T-cell (primary cell): Measurements from ENCODE around the gene ALDH9A1. TPM values are rescaled to one million over a fixed set of nuclear protein-coding genes. Genes with fewer than 3 reads are reported as not detected.
"Not testable (repeated sequence)": the region's sequence is repeated elsewhere in the genome, so short reads cannot be mapped to it uniquely, and the experiment has no call there.

Experiments used
- ATAC-seq, 4 experiments: fragments of 200-7000 bp in 3 of 4; fragments of 150-1000 bp in 1 of 4; cut with Tn5 transposase; replicated peaks in 1 of 4; 1 replicate in 3 of 4; 2 replicates in 1 of 4; pipeline ENCODE4 v1.10.0; 2021; ENCODE audit warnings: moderate library complexity in 3 of 4, mild to moderate bottlenecking in 2 of 4, moderate number of reproducible peaks in 1 of 4
- CTCF ChIA-PET, 2 donors: fragments of 300-600 bp; sonication (Branson Sonifier 250); formaldehyde crosslinking; loops; one replicate each; lab custom pipeline; 2022; ENCODE audit warnings: antibody characterized with exemption in 2 of 2; lab: Charles Lee
- POLR2A ChIA-PET, 2 donors: fragments of 300-600 bp; sonication (Branson Sonifier 250); formaldehyde crosslinking; loops; one replicate each; lab custom pipeline; 2022; ENCODE audit warnings: antibody characterized with exemption in 2 of 2; lab: Charles Lee
- DNase-seq, 35 experiments: peaks; one replicate each; pipeline versions ENCODE4 v3.0.0 to v3.0.0-alpha.2; 2013 to 2023
- H3K27ac ChIP-seq: one replicate; pipeline ENCODE4 v1.5.1; 2013; ENCODE audit warnings: low read length
- H3K27me3 ChIP-seq, 2 experiments: replicated peaks in 1 of 2; 1 replicate in 1 of 2; 2 replicates in 1 of 2; pipeline versions ENCODE4 v1.6.1 to v1.7.0; 2013; ENCODE audit warnings: low read length in 1 of 2, mixed read lengths in 1 of 2; ENCODE audit not compliant: control insufficient read depth in 2 of 2, insufficient read depth in 2 of 2; ENCODE audit errors: extremely low read depth in 1 of 2
- H3K36me3 ChIP-seq, 2 donors: 1 replicate in 1 of 2; 2 replicates in 1 of 2; pipeline versions ENCODE4 v1.6.1 to v1.7.0; 2013; ENCODE audit warnings: low read length in 1 of 2; ENCODE audit not compliant: control insufficient read depth in 2 of 2, insufficient read depth in 1 of 2; ENCODE audit errors: extremely low read depth in 1 of 2
- H3K4me1 ChIP-seq, 2 experiments: 1 replicate in 1 of 2; 2 replicates in 1 of 2; pipeline versions ENCODE4 v1.6.1 to v1.7.0; 2013; ENCODE audit warnings: low read length in 2 of 2, mixed read lengths in 1 of 2; ENCODE audit not compliant: insufficient read depth in 2 of 2, control insufficient read depth in 1 of 2; ENCODE audit errors: extremely low read depth in 1 of 2
- H3K4me3 ChIP-seq, 2 donors: 1 replicate in 1 of 2; 2 replicates in 1 of 2; pipeline versions ENCODE4 v1.5.1 to v1.7.0; 2013; ENCODE audit warnings: mild to moderate bottlenecking in 2 of 2, low read length in 1 of 2, moderate library complexity in 1 of 2; ENCODE audit not compliant: control insufficient read depth in 1 of 2; ENCODE audit errors: extremely low read depth in 1 of 2
- H3K9me3 ChIP-seq: 2 replicates; pipeline ENCODE4 v1.7.0; 2013
- H3K27ac Mint-ChIP-seq, 2 donors: one replicate each; pipeline ENCODE4 v1.8.0; 2020 to 2021; ENCODE audit warnings: mild to moderate bottlenecking in 2 of 2, mixed read lengths in 2 of 2
- H3K27me3 Mint-ChIP-seq, 2 donors: one replicate each; pipeline ENCODE4 v1.8.0; 2021 to 2022; ENCODE audit warnings: mixed read lengths in 2 of 2
- H3K36me3 Mint-ChIP-seq: one replicate; pipeline ENCODE4 v1.8.0; 2021; ENCODE audit warnings: mixed read lengths
- H3K4me1 Mint-ChIP-seq, 3 donors: one replicate each; pipeline ENCODE4 v1.8.0; 2020 to 2022; ENCODE audit warnings: mixed read lengths in 3 of 3, mild to moderate bottlenecking in 1 of 3
- H3K4me3 Mint-ChIP-seq, 3 donors: one replicate each; pipeline ENCODE4 v1.8.0; 2020 to 2022; ENCODE audit warnings: mild to moderate bottlenecking in 3 of 3, mixed read lengths in 3 of 3, moderate library complexity in 3 of 3
- H3K9me3 Mint-ChIP-seq, 3 donors: one replicate each; pipeline ENCODE4 v1.8.0; 2020 to 2022; ENCODE audit warnings: mixed read lengths in 3 of 3
- WGBS: methylation state at CpG from one replicate; pipeline ENCODE4 v1.1.5; 2013; ENCODE audit warnings: missing lambda C conversion rate; ENCODE audit not compliant: insufficient coverage; 5-methylcytosine and 5-hydroxymethylcytosine counted together
- total RNA-seq, 35 experiments: library from RNA in 6 of 35; stranded (reverse) in 6 of 35; fragments of 120-200 nt in 1 of 35; gene quantifications; one replicate each; pipeline versions ENCODE4 v1.2.1 to v1.2.4 and lab custom pipeline; 2013 to 2026

ALDH9A1 gene
- total RNA-seq, 5 donors from 2014 or later (not counting 1 experiment from before 2014, with no cell fraction given): 30.8 to 38.5 (median 34.7) TPM

- no CpG with 5 or more reads among the region's 3 CpGs for WGBS
- no peak overlapping the region for H3K4me3 Mint-ChIP-seq
- no peak overlapping the region for H3K27ac ChIP-seq
- no peaks in the 10 kb centered on the region for H3K9me3 Mint-ChIP-seq
- peaks cover 18 to 67% of the 10 kb centered on the region in 2 donors for H3K36me3 ChIP-seq
- ChIA-PET CTCF (no interaction called here), POLR2A (no interaction called here)
- peaks cover 0 to 2% (median 0%) of the 10 kb centered on the region in 3 donors for H3K4me1 Mint-ChIP-seq
- DNase-seq: no peak
- ATAC-seq: no peak
- no peaks in the 10 kb centered on the region for H3K27me3 ChIP-seq
- H3K36me3 Mint-ChIP-seq: peaks cover 50% of the 10 kb centered on the region
- no peak overlapping the region for H3K4me3 ChIP-seq
- H3K27ac Mint-ChIP-seq: peak overlapping the region in 1 of 2 donors; percentile 18
- H3K9me3 ChIP-seq: no peaks in the 10 kb centered on the region
- H3K4me1 ChIP-seq: no peaks in the 10 kb centered on the region
- no peaks in the 10 kb centered on the region for H3K27me3 Mint-ChIP-seq
Observed at GRCh38 chr1:165662186-165662585, 36.2 kb downstream of the ALDH9A1 start.

- CTCF ChIA-PET: no interaction called here
- H3K4me1 ChIP-seq: no peaks in the 10 kb centered on the region
- Mint-ChIP-seq H3K36me3 (peaks cover 49% of the 10 kb centered on the region), H3K9me3 (no peaks in the 10 kb centered on the region), H3K4me1 (peaks cover 0 to 2% (median 0%) of the 10 kb centered on the region in 3 donors), H3K27me3 (no peaks in the 10 kb centered on the region), H3K27ac (no peak overlapping the region), H3K4me3 (no peak overlapping the region)
- DNase-seq (no peak), ATAC-seq (no peak)
- H3K4me3 ChIP-seq: no peak overlapping the region
- 100% methylated on average over 1 of the region's 2 CpGs for WGBS
- H3K27me3 ChIP-seq: no peaks in the 10 kb centered on the region
- POLR2A ChIA-PET: no interaction called here
- H3K27ac ChIP-seq: no peak overlapping the region
- no peaks in the 10 kb centered on the region for H3K9me3 ChIP-seq
- peaks cover 18 to 64% of the 10 kb centered on the region in 2 donors for H3K36me3 ChIP-seq
Observed at GRCh38 chr1:165661703-165662102, 36.7 kb downstream of the ALDH9A1 start.

DNA sequence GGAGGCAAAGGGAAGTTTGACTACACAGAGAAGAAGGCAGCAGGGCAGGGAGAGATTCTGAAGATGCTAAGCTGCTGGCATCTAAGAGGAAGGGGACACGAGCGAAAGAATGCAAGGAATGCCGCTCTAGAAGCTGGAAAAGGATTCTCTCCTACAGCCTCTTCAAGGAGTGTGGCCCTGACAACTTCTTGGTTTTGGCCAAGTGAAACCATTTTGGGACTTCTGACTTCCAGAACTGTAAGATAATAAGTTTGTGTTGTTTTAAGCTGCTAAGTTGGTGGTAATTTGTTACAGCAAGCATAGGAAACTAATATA, 38.8 kb downstream of the ALDH9A1 start:
- no CpG with 5 or more reads among the region's 3 CpGs for WGBS
- H3K36me3 ChIP-seq: peaks cover 14 to 53% of the 10 kb centered on the region in 2 donors

GRCh38 chr1:165658766-165659580, 39.4 kb downstream of the ALDH9A1 start:
- H3K4me3 Mint-ChIP-seq, H3K4me1 ChIP-seq, H3K9me3 ChIP-seq, DNase-seq, H3K9me3 Mint-ChIP-seq, POLR2A ChIA-PET, H3K4me3 ChIP-seq, H3K4me1 Mint-ChIP-seq, H3K27ac ChIP-seq, H3K27ac Mint-ChIP-seq, H3K27me3 Mint-ChIP-seq, ATAC-seq, H3K27me3 ChIP-seq: not testable (repeated sequence)
- peaks cover 12 to 50% of the 10 kb centered on the region in 2 donors for H3K36me3 ChIP-seq
- WGBS: no CpG with 5 or more reads among the region's 9 CpGs
- CTCF ChIA-PET: interaction anchor here in 1 of 2 donors (0.6 kb wide), 1 partner anchor 27 kb away, joined by 4 read pairs; no protein-coding TSS in a partner anchor
- peaks cover 47% of the 10 kb centered on the region for H3K36me3 Mint-ChIP-seq

More for the DNA sequence above, 38.8 kb downstream of the ALDH9A1 start:
- Histone ChIP-seq H3K9me3 (no peaks in the 10 kb centered on the region), H3K4me3 (no peak overlapping the region), H3K27ac (no peak overlapping the region), H3K4me1 (no peaks in the 10 kb centered on the region), H3K27me3 (no peaks in the 10 kb centered on the region)
- DNase-seq: no peak
- Mint-ChIP-seq H3K4me3 (no peak overlapping the region), H3K9me3 (no peaks in the 10 kb centered on the region), H3K36me3 (peaks cover 45% of the 10 kb centered on the region), H3K27ac (no peak overlapping the region), H3K27me3 (no peaks in the 10 kb centered on the region), H3K4me1 (no peaks in the 10 kb centered on the region)
- no peak for ATAC-seq
- POLR2A ChIA-PET: no interaction called here
- CTCF ChIA-PET: interaction anchor here in 1 of 2 donors (0.6 kb wide), 1 partner anchor 28 kb away, joined by 4 read pairs; no protein-coding TSS in a partner anchor

GRCh38 chr1:165650981-165651625, 47.3 kb downstream of the ALDH9A1 start:
- H3K4me3 Mint-ChIP-seq: no peak overlapping the region
- no peaks in the 10 kb centered on the region for H3K27me3 Mint-ChIP-seq
- peaks cover 0 to under 1% of the 10 kb centered on the region in 2 experiments for H3K4me1 ChIP-seq
- H3K27ac Mint-ChIP-seq: no peak overlapping the region
- no peaks in the 10 kb centered on the region for H3K9me3 ChIP-seq
- peaks cover 39% of the 10 kb centered on the region for H3K36me3 Mint-ChIP-seq
- no peak overlapping the region for H3K27ac ChIP-seq
- CTCF ChIA-PET: no interaction called here
- no peak overlapping the region for H3K4me3 ChIP-seq
- no peaks in the 10 kb centered on the region for H3K27me3 ChIP-seq
- POLR2A ChIA-PET: no interaction called here
- peaks cover 8 to 20% of the 10 kb centered on the region in 2 donors for H3K36me3 ChIP-seq
- H3K9me3 Mint-ChIP-seq: no peaks in the 10 kb centered on the region
- WGBS: no CpG with 5 or more reads among the region's 9 CpGs
- H3K4me1 Mint-ChIP-seq: peaks cover 12 to 14% (median 13%) of the 10 kb centered on the region in 3 donors
- ATAC-seq (no peak), DNase-seq (no peak)

DNA sequence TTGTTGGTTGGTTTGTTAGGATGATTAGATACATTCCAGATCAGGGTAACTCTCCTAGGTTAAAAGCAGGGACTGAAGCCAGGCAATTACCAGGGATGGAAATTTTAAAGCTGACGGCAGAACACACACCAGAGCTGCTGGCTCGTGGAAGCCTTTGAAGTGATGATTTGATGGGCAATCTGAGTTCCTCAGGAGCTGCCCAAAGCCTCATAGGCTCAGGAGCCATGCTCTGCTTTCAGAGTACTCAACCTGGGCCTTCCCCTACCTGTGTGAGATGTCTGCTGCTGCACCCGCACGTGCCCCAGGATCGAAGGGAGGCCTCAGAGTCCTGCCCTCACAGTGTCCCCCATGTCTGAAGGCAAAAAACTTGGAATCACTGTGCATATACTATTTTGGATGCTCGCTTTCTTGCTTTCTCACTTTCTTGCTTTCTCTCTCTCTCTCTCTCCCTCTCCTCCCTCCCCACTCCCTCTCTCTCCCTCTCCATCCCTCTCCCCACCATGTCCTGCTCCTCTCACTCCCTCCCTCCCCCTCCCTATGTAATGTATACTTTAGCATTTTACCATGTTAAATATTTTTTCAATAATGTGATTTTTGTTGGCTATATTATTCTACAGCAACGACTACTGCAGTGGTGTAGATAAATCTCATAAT, 49.3 kb downstream of the ALDH9A1 start:
- H3K27ac ChIP-seq: no peak overlapping the region
- CTCF ChIA-PET: interaction anchor here in 1 of 2 donors (0.6 kb wide), 1 partner anchor 45 kb away, joined by 3 read pairs; no protein-coding TSS in a partner anchor
- H3K27ac Mint-ChIP-seq: no peak overlapping the region

More for the DNA sequence above, 49.3 kb downstream of the ALDH9A1 start:
- H3K27me3 ChIP-seq: no peaks in the 10 kb centered on the region
- H3K36me3 Mint-ChIP-seq: peaks cover 28% of the 10 kb centered on the region
- no peak overlapping the region for H3K4me3 ChIP-seq
- DNase-seq: no peak
- no peak for ATAC-seq
- H3K27me3 Mint-ChIP-seq: no peaks in the 10 kb centered on the region
- no peaks in the 10 kb centered on the region for H3K9me3 Mint-ChIP-seq
- peaks cover 8 to 10% of the 10 kb centered on the region in 2 donors for H3K36me3 ChIP-seq
- WGBS: 82% methylated on average over 6 of the region's 7 CpGs
- H3K4me3 Mint-ChIP-seq: no peak overlapping the region
- H3K9me3 ChIP-seq: no peaks in the 10 kb centered on the region
- POLR2A ChIA-PET: no interaction called here
- H3K4me1 ChIP-seq: peaks cover 0 to 4% of the 10 kb centered on the region in 2 experiments
- peaks cover 23 to 27% (median 26%) of the 10 kb centered on the region in 3 donors for H3K4me1 Mint-ChIP-seq
